Retinal pigment epithelial cell (primary cell): ENCODE results near the gene DCUN1D2.
"Not testable (repeated sequence)": the region's sequence is repeated elsewhere in the genome, so short reads cannot be mapped to it uniquely, and the experiment has no call there.

Experiments used
- DNase-seq: peaks from one replicate; pipeline ENCODE4 v3.0.0-alpha.2; 2010; ENCODE audit warnings: low read depth
- H3K4me3 ChIP-seq: 2 replicates; pipeline ENCODE4 v1.5.1; 2011; ENCODE audit warnings: mild to moderate bottlenecking, low read length, control low read depth, moderate library complexity
- TF ChIP-seq, protein P1 (sequence below): conservative IDR thresholded peaks from 2 replicates; pipeline ENCODE4 v1.5.1; 2011; ENCODE audit warnings: low read depth, low read length, control low read depth, inconsistent platforms

Gene DCUN1D2

GRCh38 chr13:113450861-113451620 lies 39.5 kb downstream of the DCUN1D2 start:
- DNase-seq, H3K4me3 ChIP-seq: not testable (repeated sequence)
- TF ChIP-seq, protein P1, sequence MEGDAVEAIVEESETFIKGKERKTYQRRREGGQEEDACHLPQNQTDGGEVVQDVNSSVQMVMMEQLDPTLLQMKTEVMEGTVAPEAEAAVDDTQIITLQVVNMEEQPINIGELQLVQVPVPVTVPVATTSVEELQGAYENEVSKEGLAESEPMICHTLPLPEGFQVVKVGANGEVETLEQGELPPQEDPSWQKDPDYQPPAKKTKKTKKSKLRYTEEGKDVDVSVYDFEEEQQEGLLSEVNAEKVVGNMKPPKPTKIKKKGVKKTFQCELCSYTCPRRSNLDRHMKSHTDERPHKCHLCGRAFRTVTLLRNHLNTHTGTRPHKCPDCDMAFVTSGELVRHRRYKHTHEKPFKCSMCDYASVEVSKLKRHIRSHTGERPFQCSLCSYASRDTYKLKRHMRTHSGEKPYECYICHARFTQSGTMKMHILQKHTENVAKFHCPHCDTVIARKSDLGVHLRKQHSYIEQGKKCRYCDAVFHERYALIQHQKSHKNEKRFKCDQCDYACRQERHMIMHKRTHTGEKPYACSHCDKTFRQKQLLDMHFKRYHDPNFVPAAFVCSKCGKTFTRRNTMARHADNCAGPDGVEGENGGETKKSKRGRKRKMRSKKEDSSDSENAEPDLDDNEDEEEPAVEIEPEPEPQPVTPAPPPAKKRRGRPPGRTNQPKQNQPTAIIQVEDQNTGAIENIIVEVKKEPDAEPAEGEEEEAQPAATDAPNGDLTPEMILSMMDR: peak; percentile 27

- not testable (repeated sequence) for DNase-seq, H3K4me3 ChIP-seq
Observed at GRCh38 chr13:113450348-113450744, 40.2 kb downstream of the DCUN1D2 start.

DNA sequence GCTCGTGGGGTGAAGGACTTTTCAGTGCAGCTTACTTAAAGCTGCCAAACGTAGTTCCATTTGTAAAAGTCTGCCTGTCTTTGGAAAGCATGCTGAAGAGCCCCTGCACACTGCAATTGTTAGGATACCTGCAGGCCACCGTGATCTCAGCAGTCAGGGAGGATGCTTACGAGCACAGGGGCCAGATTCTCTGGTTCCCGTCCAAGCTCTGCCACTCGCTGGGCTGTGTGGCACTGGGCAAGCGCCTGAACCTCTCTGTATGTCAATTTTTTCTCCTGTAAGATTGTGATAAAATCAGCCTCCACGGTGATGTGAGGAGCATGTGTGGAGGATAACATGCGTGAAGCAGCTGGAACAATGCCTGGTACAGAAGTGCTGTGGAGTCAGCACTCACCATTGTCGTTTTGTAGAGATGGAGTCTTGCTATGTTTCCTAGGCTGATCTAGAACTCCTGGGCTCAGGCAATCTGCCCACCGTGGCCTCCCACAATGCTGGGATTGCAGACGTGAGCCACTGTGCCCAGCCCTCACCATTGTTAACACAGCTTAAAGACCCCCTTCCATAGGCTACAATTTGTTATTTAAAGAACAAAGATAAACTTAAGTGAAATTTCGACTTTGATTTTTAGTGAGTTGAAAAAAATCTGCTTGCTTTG lies 40.7 kb downstream of the DCUN1D2 start:
- DNase-seq: no peak
- TF ChIP-seq, protein P1: no peak
- peak overlapping the region; percentile 34 for H3K4me3 ChIP-seq

DNA sequence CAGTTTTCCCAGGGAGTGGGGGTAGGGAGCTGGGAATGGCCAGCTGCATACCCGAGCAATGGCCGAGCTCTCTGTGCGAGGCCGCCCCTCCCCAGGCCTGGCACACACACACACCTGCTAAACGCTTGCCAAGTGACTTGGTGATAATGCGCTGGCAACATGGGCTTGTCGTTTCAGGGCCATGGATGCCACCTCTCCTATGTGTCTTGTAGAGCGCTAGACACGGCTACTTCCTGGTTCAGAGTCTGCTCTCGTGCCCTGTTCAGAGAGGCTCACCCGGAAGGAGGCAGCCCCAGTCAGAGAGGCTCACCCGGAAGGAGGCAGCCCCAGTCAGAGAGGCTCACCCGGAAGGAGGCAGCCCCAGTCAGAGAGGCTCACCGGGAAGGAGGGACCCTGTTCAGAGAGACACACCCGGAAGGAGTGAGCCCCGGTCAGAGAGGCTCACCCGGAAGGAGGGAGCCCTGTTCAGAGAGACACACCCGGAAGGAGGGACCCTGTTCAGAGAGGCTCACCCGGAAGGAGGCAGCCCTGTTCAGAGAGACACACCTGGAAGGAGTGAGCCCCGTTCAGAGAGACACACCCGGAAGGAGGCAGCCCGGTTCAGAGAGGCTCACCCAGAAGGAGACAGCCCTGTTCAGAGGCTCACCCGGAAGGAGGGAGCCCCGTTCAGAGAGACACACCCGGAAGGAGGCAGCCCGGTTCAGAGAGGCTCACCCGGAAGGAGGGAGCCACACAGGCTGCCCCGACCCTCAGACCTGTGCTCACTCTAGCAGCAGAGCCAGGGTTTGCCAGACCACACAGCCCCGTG lies 41.4 kb downstream of the DCUN1D2 start:
- TF ChIP-seq, protein P1: no peak
- peak overlapping the region; percentile 34 for H3K4me3 ChIP-seq
- DNase-seq: no peak

GRCh38 chr13:113448545-113448884 lies 42.0 kb downstream of the DCUN1D2 start:
- DNase-seq: no peak
- H3K4me3 ChIP-seq: no peak overlapping the region
- TF ChIP-seq, protein P1: no peak

DNA sequence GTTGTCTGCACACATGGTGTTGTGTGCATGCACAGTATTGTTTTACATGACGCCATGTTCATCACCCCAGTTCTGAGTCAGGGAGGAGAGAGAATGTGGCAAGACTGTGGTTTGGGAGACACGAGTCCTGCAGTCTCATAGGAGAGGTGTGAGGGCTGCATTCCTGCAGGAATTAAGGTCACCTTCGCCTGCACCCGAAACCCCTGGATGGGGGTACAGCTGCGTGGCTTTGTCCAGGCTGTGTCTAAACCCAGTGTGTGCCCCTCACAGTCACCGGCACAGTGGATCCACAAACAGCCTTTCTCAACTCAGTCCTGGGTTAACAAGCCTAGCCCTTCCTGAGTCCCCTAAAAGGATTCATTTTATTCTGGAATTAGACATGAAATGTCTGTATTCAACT lies 42.9 kb downstream of the DCUN1D2 start:
- H3K4me3 ChIP-seq: no peak overlapping the region
- TF ChIP-seq, protein P1: no peak
- no peak for DNase-seq

DNA sequence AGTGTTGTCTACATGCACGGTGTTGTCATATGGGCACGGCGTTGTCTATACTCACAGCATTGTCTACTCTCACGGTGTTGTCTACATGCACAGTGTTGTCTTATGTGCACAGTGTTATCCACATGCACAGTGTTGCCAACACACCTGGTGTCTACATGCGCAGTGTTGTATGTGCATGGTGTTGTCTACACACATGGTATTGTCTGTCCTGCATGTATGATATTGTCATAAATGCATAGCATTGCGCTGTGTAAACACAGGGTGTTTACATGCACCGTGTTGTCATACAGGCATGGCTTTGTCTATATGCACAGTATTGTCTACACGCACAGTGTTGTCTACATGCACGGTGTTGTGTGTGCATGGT lies 44.0 kb downstream of the DCUN1D2 start:
- H3K4me3 ChIP-seq: no peak overlapping the region
- DNase-seq: no peak
- TF ChIP-seq, protein P1: no peak
